ENCODE data around the gene REEP2.

REEP2 gene

DNA sequence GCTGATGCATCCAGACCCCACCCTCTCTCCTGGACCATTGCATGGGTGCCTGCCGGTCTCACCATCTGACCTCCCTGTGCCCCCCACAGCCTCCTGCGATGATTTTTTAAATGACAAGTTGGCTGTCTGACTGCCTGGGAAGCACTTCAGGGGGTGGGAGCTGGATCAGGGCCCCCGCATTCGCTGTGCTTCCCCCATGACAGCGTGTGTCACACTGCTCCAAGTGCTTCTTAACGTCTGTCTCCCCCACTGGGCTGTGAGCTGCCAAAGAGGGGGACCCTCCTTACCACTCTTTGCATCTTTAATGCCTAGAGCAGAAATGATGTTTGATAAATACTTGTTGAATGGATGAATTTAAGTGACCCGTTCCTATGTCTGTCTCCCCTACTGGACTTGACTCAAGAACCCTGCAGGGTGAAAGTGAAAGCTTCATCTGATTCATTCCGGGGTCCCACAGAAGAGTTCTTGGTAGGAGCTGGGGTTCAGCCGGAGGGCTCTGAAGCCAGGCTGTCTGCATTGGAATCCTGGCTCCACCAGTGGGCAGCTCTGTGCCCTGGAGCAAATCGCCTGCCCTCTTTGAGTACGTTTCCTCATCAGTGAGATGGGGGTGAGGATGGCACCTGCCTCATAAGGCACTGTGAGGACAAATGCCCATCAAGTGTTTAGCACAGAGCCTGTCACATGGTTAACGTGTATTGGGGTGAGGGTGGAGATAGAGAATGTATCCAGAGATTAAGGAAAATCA is 18.8 kb downstream of the REEP2 start:
- H3K4me3 ChIP-seq (ENCODE audit: control insufficient read depth, low read depth, low read length) = no peak overlapping the region
- TF ChIP-seq, protein P1, sequence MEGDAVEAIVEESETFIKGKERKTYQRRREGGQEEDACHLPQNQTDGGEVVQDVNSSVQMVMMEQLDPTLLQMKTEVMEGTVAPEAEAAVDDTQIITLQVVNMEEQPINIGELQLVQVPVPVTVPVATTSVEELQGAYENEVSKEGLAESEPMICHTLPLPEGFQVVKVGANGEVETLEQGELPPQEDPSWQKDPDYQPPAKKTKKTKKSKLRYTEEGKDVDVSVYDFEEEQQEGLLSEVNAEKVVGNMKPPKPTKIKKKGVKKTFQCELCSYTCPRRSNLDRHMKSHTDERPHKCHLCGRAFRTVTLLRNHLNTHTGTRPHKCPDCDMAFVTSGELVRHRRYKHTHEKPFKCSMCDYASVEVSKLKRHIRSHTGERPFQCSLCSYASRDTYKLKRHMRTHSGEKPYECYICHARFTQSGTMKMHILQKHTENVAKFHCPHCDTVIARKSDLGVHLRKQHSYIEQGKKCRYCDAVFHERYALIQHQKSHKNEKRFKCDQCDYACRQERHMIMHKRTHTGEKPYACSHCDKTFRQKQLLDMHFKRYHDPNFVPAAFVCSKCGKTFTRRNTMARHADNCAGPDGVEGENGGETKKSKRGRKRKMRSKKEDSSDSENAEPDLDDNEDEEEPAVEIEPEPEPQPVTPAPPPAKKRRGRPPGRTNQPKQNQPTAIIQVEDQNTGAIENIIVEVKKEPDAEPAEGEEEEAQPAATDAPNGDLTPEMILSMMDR (conservative IDR thresholded peaks at IDR 0.05; ENCODE audit: control insufficient read depth, insufficient read depth, low read depth, low read length) = no peak
- DNase-seq (ENCODE audit: low read depth) = no peak

DNA sequence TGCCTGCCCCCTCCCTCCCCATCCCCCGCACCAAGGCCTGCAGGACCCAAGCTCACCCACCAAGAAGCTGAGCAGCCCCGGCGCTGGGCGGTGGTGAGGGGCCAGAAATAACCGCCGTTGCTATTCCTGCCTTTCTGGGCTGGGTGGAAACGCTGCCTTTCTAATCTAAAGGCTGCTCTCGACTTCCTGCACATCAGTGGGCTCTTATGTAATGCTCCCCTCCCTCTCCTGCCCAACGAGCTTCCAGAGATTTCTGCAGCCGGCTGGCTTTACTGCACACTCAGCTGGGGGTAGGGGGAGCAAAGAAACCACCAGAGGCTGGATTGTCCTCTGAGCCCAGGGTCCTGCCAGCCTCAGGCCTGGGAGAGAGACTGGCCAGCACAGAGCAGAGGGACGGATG is 19.5 kb downstream of the REEP2 start:
- DNase-seq (ENCODE audit: low read depth) = no peak
- H3K4me3 ChIP-seq (ENCODE audit: control insufficient read depth, low read depth, low read length) = no peak overlapping the region
- TF ChIP-seq, protein P1 (conservative IDR thresholded peaks at IDR 0.05; ENCODE audit: control insufficient read depth, insufficient read depth, low read depth, low read length) = no peak

DNA sequence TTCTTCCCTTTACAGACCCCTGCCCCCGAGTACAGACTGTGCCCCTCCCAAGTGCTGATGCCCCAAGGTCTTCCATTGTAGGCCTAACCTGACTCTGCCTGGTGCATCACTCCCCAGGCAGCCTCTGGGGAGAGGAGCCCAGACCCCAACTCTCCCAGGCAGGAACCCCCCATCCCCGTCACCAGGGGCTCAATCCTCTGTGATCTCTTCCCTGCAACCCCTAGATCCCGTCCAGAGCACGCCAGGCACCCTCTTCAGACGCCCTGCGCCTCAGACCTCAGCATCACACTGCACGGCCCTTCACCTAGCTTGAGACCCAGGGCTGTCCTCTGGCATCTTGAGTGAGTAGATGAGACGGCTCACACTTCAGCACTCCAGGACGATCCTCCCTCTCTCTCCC is 20.0 kb downstream of the REEP2 start:
- no peak for DNase-seq (ENCODE audit: low read depth)
- TF ChIP-seq, protein P1 (conservative IDR thresholded peaks at IDR 0.05; ENCODE audit: control insufficient read depth, insufficient read depth, low read depth, low read length) = no peak
- no peak overlapping the region for H3K4me3 ChIP-seq (ENCODE audit: control insufficient read depth, low read depth, low read length)

DNA sequence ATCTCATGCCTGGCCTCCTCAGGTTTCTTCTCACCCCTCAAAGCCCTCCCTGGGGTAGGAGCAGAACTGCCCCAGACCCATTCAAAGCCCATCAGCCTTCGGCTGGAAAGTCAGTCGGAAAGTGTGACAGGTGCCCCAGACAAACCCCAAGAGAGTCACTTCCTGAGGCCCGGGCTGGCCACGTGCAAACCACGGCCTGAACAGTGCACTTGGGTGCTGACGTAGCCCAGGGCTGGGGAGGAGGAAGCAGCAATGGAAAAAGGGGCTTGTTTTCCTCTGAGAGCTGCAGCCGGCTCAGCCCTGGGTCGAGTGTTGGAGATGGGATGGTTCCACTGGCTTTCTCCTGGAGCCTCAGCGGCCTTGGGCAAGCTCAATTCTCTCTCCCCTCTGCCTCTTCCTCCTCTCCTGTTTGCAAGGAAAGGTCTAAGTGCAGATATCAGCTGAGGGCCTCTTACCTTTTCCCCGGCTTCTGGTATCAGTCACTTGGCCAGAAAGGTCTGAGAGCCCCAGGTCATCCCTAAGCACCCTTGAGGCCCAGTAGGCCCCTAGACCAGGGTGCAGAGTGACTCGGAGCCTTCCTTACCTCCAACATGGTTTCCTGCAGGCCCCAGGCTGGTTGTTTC is 20.6 kb downstream of the REEP2 start:
- no peak overlapping the region for H3K4me3 ChIP-seq (ENCODE audit: control insufficient read depth, low read depth, low read length)
- DNase-seq (ENCODE audit: low read depth) = no peak
- TF ChIP-seq, protein P1 (conservative IDR thresholded peaks at IDR 0.05; ENCODE audit: control insufficient read depth, insufficient read depth, low read depth, low read length) = no peak

DNA sequence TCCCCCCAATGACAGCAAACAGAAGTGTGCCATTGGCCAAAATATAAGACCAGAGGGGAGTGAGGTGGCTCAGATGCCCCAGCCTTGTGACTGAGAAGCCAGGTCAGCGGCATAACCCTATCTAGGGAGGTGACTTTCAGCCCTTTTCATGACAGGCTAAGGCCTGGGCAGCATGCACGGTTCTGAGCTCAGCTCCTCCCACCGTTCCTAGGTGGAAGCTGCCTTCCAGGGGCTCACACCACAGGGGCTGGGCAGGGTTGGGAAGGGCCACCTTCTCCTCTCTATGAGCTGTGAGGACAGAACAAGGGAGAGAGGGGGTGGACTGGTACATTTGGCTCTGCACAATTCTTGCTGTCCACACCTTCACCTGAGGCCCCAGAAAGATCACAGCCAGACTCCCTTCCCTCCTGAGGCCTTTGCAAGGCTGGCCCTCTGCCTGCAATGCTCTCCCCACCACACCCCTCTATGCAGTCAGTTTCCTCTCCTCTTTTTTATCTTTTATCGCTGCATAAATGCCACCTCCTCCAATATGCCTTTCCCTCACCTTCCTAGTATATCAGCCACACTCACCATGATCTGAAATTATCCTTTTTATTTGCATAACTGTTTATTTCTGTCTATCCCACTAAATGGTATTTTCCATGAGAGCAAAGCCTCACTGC is 21.3 kb downstream of the REEP2 start:
- no peak overlapping the region for H3K4me3 ChIP-seq (ENCODE audit: control insufficient read depth, low read depth, low read length)
- TF ChIP-seq, protein P1 (conservative IDR thresholded peaks at IDR 0.05; ENCODE audit: control insufficient read depth, insufficient read depth, low read depth, low read length) = no peak

DNA sequence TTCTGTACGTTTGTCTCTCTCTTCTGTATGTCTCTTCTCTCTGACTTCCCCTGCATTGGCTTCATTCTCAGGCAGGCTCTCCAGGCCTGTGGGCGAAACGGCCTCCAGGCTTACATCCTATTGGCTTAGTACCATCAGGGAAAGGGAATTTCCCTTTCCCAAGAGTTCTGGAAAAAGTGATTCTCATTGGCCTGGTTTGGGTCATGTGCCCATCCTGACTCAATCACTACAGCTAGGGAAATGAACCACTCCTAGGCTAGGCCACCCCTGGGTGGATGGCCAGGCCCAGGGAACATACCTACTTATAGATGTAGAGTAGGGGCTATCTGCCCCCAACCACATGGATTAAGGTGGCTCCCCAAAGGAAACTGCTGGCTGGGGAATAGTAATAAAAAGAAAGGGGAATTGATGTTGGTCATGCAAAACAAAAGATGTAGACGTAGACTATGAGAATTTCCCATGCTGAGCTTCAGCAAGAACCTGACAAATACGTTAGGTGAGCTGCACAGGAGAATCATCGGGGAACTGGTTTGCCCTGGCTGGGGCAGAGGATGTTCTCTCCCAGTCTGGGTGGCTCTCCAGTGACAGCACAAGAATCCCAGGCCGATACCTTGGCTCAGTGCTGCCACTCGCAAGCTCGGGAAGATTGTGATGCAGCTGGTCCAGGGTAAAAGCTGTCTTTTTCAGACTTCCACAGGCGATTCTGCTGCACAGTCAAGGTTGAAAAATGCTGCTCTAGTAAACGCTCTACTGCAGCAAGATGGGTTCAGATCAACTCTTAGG is 22.7 kb downstream of the REEP2 start:
- TF ChIP-seq, protein P1 (conservative IDR thresholded peaks at IDR 0.05; ENCODE audit: control insufficient read depth, insufficient read depth, low read depth, low read length) = no peak
- peak; percentile 91 for DNase-seq (ENCODE audit: low read depth)
- H3K4me3 ChIP-seq (ENCODE audit: control insufficient read depth, low read depth, low read length) = no peak overlapping the region

More for the DNA sequence above, 21.3 kb downstream of the REEP2 start:
- no peak for DNase-seq (ENCODE audit: low read depth)

Measured in fibroblast of mammary gland (primary cell).